NOMO-1 treated with DMSO at 0.1 percent for 48 hours (cell line): ENCODE measurements around the gene TEX11.

Experiments used
- DNase-seq: peaks from one replicate; lab custom pipeline; 2025; ENCODE audit not compliant: unreplicated experiment; lab: John Stamatoyannopoulos, UW

TEX11 gene

DNA sequence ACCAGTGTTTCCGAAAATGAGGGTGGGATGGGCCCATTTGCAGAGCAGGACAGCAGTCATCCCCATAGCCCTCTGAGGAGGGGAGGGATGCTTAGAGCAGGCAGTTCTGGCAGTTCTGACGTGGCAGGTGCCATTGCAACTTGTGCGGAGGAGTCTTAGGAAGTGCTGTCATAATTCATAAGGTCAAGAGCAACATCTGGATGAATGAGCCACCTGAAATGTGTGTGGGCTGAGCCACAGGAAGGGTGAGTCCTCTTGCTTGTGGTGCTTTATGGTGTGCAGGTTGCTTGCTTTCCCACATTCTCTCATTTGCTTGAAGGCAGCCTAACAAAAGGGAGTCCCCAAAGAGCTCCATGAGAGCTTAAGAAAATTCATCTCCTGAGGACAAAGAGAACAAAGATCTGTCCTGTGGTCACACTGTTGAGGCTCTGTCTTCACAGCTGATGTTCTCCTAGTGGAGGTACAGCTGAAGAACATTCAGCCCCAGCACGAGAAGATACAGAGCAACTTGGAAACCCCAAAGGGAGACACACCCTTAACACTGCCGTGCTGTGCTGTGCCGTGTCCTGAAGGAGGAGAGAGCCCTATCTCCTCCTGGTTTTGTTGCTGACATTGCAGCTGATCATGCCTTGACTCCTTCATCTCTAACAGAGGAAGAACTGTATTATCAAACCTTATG lies 403.6 kb downstream of the TEX11 start:
- no peak for DNase-seq

DNA sequence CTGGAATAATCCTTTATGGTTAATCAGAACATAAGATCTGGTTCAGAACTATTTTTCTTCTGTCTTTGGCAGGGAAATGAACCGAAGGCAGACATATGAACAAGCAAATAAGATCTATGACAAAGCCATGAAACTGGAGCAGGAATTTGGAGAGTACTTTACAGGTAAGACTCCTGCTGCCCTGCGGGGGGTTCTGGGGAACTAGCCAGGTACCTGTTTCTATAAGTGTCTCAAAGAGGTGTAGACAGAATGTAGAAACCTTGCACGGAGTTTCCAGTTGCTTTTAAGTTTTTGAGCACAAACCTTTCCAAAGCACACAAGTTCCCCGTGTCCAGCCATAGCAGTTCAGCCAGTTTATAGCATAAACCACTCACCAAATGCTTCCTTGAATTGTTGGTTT lies 407.7 kb downstream of the TEX11 start:
- no peak for DNase-seq

DNA sequence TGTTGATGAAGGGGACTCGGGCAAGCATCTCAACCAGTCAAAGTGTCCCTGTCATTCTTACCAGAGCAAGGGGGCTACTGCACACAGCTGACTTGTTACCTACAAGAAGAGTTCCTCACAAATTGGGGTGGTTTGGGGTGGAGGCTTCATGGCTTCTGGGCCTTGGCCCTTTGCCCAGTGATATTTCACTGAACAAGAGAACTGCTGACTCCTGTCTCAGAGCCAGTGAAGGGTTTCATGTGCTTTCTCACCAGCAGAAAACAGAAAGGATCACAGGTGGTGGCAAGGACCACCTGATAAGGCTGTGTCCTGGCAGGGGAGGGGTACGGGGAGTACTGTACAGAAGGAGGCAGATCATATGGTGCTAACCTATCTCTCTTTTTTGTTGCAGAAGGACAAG lies 410.4 kb downstream of the TEX11 start:
- DNase-seq, result no peak

DNA sequence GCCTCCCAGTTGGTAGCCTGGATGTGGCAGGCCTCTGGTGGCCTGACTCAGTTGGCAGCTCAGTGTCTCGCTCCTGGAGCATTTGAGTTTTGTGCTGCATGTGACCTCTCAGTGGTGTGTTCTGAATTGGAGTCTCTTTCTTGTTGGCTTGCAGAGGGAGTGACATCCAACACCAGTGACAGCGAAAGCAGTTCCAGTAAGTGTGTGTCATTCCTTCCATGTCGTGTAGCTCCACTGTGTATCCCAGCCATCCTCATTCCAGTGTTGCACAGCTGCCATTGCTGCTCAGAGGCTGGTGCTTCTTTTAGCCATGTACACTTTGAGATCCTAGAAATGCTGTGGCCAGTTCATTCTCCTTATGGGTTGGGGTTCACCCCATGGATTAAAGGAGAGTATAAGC lies 411.5 kb downstream of the TEX11 start:
- no peak for DNase-seq

DNA sequence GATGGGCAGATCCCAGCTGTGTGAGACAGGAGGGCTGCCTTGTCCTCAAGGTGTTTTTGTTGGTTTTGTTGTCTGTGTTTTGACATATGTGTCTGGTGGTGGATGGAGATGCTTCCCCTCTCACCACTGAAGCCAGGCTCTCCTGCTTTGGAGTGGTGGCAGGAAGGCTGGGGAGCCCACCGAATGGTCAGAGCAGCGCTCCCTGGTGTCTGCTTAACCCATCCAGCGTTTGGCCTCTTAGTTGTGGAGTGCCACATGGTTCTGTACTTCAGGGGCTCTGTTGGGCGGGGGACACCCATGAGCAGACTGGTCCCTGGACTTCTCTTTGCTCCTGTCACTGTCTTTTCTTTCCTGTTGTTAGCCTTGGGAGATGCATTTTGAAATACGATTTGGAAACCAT lies 412.0 kb downstream of the TEX11 start:
- DNase-seq, result no peak

DNA sequence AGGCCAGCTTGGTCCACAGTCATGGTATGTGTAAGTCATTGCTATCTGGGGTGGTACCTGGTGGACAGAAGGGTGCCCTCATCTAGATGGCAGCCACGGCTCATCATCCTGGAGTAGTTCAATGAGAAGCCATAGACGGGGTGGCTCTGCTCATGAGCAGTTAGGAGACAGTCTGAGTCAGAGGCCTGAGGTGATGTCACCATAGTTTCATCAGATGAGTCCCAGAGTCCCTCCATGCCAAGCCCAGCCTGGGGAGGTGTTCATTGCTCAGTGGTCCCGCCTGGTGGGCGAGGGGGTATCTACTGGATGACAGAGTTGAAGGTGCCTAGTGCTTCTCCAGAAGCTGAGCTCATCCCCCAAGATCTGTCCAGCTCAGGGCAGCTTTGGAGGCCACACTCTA lies 414.1 kb downstream of the TEX11 start:
- DNase-seq, result no peak

DNA sequence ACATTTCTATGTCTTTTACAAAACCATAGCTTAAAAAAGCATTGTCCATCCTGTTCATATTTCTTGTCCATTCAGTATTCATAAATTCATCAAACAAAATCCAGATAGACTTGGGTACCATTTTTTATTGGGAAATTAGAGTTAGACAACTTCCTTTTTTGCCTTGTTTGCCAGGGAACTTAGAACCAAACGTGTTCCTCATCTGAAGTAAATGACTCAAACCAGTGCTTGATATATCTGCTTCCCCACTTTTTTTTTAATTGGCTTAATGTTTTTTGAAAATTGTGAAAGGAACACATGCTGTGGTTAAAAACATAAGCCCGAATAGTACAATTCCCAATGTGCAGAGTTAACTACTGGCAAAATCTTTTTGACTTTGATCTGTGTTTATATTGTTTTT lies 419.7 kb downstream of the TEX11 start:
- DNase-seq, result peak; percentile 36

DNA sequence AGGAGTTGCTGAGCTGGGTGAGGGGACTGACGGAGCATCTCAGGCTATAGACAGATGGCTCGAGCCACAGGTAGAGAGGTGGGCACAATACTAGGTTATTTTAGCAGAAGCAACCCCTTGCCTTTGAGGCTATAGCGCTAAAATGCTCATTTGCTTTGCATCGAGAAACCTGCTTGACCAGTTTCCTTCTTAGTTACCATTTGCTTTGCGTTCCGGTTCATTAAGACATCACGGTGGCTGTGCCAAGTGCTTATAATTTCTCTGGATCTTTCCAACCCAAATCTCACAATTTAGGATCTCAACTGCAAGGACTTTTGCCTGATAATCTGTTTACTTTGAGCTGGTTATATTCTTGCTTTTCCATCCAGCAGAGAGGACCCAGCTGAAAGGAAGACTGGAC lies 423.0 kb downstream of the TEX11 start:
- no peak for DNase-seq

DNA sequence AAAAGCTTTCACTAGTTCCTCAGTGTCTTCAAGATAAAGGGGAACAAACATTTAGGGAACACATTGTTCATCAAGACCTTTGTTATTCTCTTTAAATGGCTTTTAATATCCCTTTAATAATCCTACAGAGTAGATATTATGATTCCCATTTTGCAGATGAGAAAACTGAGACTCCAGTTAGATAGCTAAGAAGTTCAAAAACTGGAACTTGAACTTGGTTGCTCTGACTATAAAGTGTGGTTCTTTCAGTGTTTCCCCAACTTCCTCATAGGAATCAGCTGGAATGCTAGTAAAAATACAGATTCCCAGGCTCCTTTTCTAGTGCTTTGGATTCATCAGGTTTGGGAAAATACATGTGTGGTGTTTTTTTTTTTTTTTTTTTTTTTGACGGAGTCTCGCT lies 426.2 kb downstream of the TEX11 start:
- no peak for DNase-seq

DNA sequence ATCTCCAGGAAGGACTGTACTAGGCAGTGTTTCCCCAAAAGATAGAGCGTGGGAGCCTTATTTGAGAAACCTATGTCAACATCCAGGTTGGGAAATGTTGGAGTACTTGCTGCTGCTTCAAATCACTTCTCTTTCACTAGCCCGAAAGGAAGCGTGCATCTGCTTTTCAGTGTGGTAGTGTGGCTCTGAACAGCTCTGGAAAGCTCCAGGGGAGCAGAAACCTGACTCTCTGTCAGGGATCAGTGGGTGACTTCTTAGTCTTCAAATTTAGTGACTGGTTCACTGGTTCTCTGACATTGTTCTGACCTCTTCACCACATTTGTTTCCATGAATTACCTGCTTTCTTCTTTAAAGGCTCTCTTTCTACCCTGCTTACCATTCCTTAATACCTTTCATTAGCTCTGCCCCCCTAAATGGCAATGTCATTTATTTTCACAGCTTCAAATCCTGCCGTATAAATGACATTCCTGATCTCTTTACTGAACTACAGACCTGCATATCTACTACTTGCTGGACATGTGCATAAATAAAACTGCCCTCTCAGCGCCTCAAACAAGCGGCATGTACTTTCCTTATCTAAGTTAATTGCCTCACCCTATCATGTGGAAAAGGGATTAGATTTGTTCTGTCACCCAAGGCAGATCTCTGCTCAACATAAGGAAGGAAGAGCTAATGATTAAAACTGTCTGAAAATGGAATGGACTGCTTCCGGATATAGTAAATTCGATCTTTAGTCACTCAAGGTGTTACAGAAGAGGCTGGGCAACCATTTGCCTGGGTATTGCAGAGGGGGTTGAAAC lies 426.8 kb downstream of the TEX11 start:
- DNase-seq, result no peak

DNA sequence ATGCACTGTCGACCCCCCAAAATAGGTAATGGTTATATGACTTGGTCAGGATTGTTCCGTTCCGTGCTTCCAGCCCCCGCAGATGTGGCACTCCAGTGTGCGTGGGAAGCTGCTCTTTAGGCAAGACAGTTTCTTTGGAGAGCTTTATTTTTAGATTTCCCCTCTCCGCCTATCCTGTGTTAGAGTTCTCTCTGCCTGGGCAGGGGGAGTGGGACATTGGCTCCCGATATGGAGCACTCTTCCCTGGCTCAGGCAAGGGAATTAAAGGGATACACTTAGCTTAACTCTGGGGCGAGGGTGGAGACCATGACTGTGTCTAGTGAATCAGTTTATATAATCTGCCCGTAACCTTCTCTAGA lies 427.9 kb downstream of the TEX11 start:
- no peak for DNase-seq

DNA sequence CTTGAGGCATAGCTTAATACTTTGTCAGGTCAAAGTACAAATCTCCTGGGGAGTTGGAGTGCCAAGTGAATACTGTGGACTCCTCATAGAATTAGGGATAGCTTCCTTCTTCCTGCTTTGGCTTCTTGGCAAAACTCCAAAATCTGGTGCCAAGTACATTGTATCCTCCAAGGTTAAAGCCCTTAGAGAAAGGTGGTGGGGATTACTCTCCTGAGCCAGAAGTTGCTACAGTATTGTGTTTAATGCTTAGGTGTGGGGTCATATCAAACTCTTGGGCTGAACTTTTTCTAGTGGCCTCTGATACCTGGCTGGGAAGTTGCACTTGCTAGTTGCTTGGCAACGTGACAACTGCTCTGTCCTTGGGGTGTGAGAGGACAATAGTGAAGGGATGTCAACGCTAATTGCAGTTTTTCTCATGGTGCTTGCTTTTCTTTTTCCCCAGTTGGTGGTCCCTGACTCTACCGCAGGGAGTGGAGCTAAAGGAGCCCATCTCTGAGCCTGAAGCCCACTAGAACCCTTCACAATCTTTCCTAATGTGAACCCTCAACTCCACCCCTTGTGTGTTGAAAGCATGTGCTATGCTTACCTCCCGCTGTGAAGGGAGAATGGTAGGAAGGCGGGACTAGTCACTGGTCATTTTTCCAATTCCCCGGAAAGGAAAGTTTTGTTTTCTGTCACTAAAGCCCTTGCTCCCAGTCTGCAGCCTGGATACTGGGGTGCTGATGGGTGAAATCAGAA lies 428.4 kb downstream of the TEX11 start:
- no peak for DNase-seq

DNA sequence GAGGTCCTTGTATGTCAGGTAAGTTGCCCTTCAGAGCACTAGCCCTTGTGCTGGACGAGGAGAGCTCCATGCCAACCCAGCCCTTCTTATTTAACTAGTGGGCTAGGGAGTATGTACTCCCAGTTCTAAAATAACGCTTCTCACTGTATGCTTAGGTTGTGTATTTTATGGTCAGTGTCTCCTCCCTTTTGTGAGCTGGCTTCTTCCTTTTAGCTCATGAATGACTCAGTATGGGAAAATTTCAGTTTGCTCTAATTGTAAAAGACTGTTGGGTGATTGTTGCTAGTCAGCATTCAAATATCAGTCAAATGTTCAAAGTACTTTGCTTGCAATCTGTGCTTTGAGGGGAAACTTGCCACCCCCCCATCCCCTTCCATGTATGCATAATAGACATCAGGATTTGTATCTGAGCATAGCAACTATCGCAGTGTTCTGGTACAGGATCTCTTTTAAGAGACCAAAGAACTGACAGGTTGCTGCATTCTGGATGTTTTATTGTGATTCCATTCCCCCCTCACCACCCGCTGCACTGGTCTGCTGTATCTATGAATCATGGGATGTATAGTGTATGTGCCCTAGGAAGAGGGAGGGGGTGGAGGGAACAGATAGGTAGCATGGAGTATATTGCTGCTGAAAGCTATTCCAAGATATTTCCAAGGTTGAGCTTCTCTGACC lies 429.1 kb downstream of the TEX11 start:
- DNase-seq, result no peak
